ENCODE results near the gene MBD4. TPM values are rescaled to one million over a fixed set of nuclear protein-coding genes. Genes with fewer than 3 reads are reported as not detected.
"Not testable (repeated sequence)": the region's sequence is repeated elsewhere in the genome, so short reads cannot be mapped to it uniquely, and the experiment has no call there.

MBD4 gene
- total RNA-seq, 6 donors from 2014 or later: 22.3 to 43.2 (median 34.6) TPM

GRCh38 chr3:129485721-129486663, 46.2 kb upstream of the MBD4 start:
- Histone ChIP-seq H3K27me3 (no peaks in the 10 kb centered on the region), H3K9me3 (no peaks in the 10 kb centered on the region), H3K4me1 (peaks cover 28 to 47% (median 40%) of the 10 kb centered on the region in 4 donors), H3K27ac (peak overlapping the region; percentile 73 to 81 (median 76)), H3K36me3 (peaks cover 0 to 40% (median 10%) of the 10 kb centered on the region in 4 donors), H3K4me3 (no peak overlapping the region)
- no peak for TF ChIP-seq CTCF (IDR thresholded peaks at IDR 0.05)
- peak; percentile 76 to 77 for TF ChIP-seq POLR2AphosphoS5 (IDR thresholded peaks at IDR 0.05)
- peak in 1 of 4 donors; percentile 44 for TF ChIP-seq EP300 (IDR thresholded peaks at IDR 0.05)
- TF ChIP-seq POLR2A (IDR thresholded peaks at IDR 0.05): peak in 1 of 4 donors; percentile 55
- DNase-seq (peak in 1 of 2 donors; percentile 84), ATAC-seq (ENCODE audit: low FRiP score in 2 of 2) (peak; percentile 73 to 85)
- WGBS, 2 donors: 41 to 52% methylated on average over 11 of the region's 11 CpGs

GRCh38 chr3:129485146-129485545, 45.4 kb upstream of the MBD4 start:
- not testable (repeated sequence) for H3K4me3 ChIP-seq; ATAC-seq (ENCODE audit: low FRiP score in 2 of 2); H3K27me3 ChIP-seq; H3K9me3 ChIP-seq; DNase-seq
- WGBS, 2 donors: 89 to 97% methylated on average over 6 of the region's 6 CpGs
- H3K27ac ChIP-seq: peak overlapping the region; percentile 45 to 81 (median 76)
- peaks cover 0 to 49% (median 14%) of the 10 kb centered on the region in 4 donors for H3K36me3 ChIP-seq
- H3K4me1 ChIP-seq: peaks cover 23 to 39% (median 33%) of the 10 kb centered on the region in 4 donors

- Histone ChIP-seq H3K27ac (no peak overlapping the region), H3K9me3 (no peaks in the 10 kb centered on the region), H3K4me3 (no peak overlapping the region), H3K36me3 (peaks cover 0 to 57% (median 20%) of the 10 kb centered on the region in 4 donors), H3K4me1 (peaks cover 19 to 36% (median 31%) of the 10 kb centered on the region in 4 donors), H3K27me3 (no peaks in the 10 kb centered on the region)
- TF ChIP-seq POLR2A (IDR thresholded peaks at IDR 0.05): no peak
- TF ChIP-seq POLR2AphosphoS5 (IDR thresholded peaks at IDR 0.05): no peak
- TF ChIP-seq CTCF (IDR thresholded peaks at IDR 0.05): no peak
- no peak for TF ChIP-seq EP300 (IDR thresholded peaks at IDR 0.05)
- DNase-seq (no peak), ATAC-seq (ENCODE audit: low FRiP score in 2 of 2) (no peak)
- 93 to 95% methylated on average over 8 of the region's 8 CpGs for WGBS, 2 donors
Observed at GRCh38 chr3:129483870-129484269, 44.1 kb upstream of the MBD4 start.

- H3K4me3 ChIP-seq: no peak overlapping the region
- no peak overlapping the region for H3K27ac ChIP-seq
- 83 to 94% methylated on average over 1 of the region's 1 CpG for WGBS, 2 donors
- H3K4me1 ChIP-seq: peaks cover 19 to 33% (median 30%) of the 10 kb centered on the region in 4 donors
- H3K27me3 ChIP-seq: no peaks in the 10 kb centered on the region
- DNase-seq (no peak), ATAC-seq (ENCODE audit: low FRiP score in 2 of 2) (no peak)
- peaks cover 0 to 67% (median 28%) of the 10 kb centered on the region in 4 donors for H3K36me3 ChIP-seq
- no peak for TF ChIP-seq EP300 (IDR thresholded peaks at IDR 0.05)
- no peak for TF ChIP-seq POLR2A (IDR thresholded peaks at IDR 0.05)
- TF ChIP-seq POLR2AphosphoS5 (IDR thresholded peaks at IDR 0.05): no peak
- no peak for TF ChIP-seq CTCF (IDR thresholded peaks at IDR 0.05)
- no peaks in the 10 kb centered on the region for H3K9me3 ChIP-seq
Observed at GRCh38 chr3:129482721-129483120, 43.0 kb upstream of the MBD4 start.

GRCh38 chr3:129481766-129482332, 42.1 kb upstream of the MBD4 start:
- peak; percentile 43 to 57 for ATAC-seq (ENCODE audit: low FRiP score in 2 of 2)
- TF ChIP-seq POLR2AphosphoS5 (IDR thresholded peaks at IDR 0.05) (no peak), CTCF (IDR thresholded peaks at IDR 0.05) (no peak), EP300 (IDR thresholded peaks at IDR 0.05) (no peak), POLR2A (IDR thresholded peaks at IDR 0.05) (no peak)
- WGBS, 2 donors: 72 to 78% methylated on average over 11 to 12 of the region's 12 CpGs
- peak overlapping the region; percentile 16 to 48 (median 31) for H3K27ac ChIP-seq
- peaks cover 0 to 76% (median 33%) of the 10 kb centered on the region in 4 donors for H3K36me3 ChIP-seq
- H3K27me3 ChIP-seq: no peaks in the 10 kb centered on the region
- H3K4me1 ChIP-seq: peaks cover 17 to 27% (median 24%) of the 10 kb centered on the region in 4 donors
- no peaks in the 10 kb centered on the region for H3K9me3 ChIP-seq
- DNase-seq: peak in 1 of 2 donors; percentile 36
- no peak overlapping the region for H3K4me3 ChIP-seq

- not testable (repeated sequence) for H3K4me3 ChIP-seq; H3K27me3 ChIP-seq; DNase-seq; H3K9me3 ChIP-seq; ATAC-seq (ENCODE audit: low FRiP score in 2 of 2)
- H3K27ac ChIP-seq: peak overlapping the region; percentile 5 to 48 (median 31)
- WGBS, 2 donors: 56 to 64% methylated on average over 3 to 6 of the region's 11 CpGs
- H3K36me3 ChIP-seq: peaks cover 4 to 82% (median 39%) of the 10 kb centered on the region in 4 donors
- peaks cover 12 to 21% (median 19%) of the 10 kb centered on the region in 4 donors for H3K4me1 ChIP-seq
Observed at GRCh38 chr3:129481225-129481765, 41.5 kb upstream of the MBD4 start.

All from upper lobe of left lung (tissue), 6 donors.